ENCODE data around the gene EXOC3L2. TPM values are rescaled to one million over a fixed set of nuclear protein-coding genes. Genes with fewer than 3 reads are reported as not detected.

The EXOC3L2 gene
- polyA plus RNA-seq, 1 experiment, result 0.04 TPM

DNA sequence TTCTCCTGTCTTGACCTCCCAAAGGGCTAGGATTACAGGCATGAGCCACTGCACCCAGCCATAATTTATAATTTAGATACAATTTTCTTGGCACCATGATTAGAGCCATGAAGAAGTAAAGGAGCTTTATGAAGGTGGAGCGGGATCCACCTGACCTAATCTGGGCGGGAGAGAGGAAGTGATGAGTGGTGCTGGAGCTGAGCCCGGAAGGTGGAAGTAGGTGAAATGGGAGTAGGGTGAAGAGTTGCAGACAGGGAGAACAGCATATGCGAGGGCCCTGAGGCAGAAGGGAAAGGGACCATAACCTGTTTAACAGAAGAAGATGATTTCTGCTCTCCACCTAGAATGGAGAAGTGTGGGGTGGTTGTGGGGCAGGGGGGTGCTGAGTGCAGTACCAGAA lies 62.4 kb downstream of the EXOC3L2 start:
- H3K4me3 ChIP-seq (ENCODE audit: low read depth, low read length), result no peak overlapping the region
- POLR2A ChIA-PET, result no interaction called here
- TF ChIP-seq, protein P1, sequence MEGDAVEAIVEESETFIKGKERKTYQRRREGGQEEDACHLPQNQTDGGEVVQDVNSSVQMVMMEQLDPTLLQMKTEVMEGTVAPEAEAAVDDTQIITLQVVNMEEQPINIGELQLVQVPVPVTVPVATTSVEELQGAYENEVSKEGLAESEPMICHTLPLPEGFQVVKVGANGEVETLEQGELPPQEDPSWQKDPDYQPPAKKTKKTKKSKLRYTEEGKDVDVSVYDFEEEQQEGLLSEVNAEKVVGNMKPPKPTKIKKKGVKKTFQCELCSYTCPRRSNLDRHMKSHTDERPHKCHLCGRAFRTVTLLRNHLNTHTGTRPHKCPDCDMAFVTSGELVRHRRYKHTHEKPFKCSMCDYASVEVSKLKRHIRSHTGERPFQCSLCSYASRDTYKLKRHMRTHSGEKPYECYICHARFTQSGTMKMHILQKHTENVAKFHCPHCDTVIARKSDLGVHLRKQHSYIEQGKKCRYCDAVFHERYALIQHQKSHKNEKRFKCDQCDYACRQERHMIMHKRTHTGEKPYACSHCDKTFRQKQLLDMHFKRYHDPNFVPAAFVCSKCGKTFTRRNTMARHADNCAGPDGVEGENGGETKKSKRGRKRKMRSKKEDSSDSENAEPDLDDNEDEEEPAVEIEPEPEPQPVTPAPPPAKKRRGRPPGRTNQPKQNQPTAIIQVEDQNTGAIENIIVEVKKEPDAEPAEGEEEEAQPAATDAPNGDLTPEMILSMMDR (IDR thresholded peaks at IDR 0.05; ENCODE audit: insufficient read depth, low read depth, low read length), result no peak
- CTCF ChIA-PET, result interaction anchor here (0.8 kb wide), 2 partner anchors 14 to 65 kb away, joined by 3 read pairs; no protein-coding TSS in a partner anchor
- DNase-seq (ENCODE audit: low read depth), result no peak
- peaks cover 3% of the 10 kb centered on the region; the same call in 1 of the 2 replicates for H3K36me3 ChIP-seq (ENCODE audit: control insufficient read depth, insufficient read depth, low read length)
- no peaks in the 10 kb centered on the region for H3K27me3 ChIP-seq (ENCODE audit: control insufficient read depth, insufficient read depth, low read length)

DNA sequence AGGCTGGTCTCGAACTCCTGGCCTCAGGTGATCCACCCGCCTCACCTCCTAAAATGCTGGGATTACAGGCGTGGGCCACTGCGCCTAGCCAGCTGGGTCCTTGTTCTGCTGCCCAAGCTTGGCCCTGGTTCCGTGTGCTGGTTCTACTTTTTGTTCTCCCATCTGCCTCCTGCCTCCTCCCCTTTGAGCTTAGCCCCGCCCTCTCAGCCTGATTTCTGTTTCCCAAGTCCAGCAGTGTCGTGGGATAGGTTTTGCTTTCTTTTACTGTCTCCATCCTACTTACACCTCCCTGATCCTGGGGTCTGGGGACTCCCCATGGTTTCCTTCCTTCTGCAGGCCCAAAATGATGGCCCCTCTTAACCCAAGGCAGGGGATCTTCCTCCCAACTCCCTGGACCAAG lies 64.3 kb downstream of the EXOC3L2 start:
- TF ChIP-seq, protein P1 (IDR thresholded peaks at IDR 0.05; ENCODE audit: insufficient read depth, low read depth, low read length), result no peak
- H3K36me3 ChIP-seq (ENCODE audit: control insufficient read depth, insufficient read depth, low read length), result peaks cover 3% of the 10 kb centered on the region; the same call in 1 of the 2 replicates
- DNase-seq (ENCODE audit: low read depth), result no peak
- ChIA-PET CTCF (no interaction called here), POLR2A (no interaction called here)
- no peak overlapping the region for H3K4me3 ChIP-seq (ENCODE audit: low read depth, low read length)
- H3K27me3 ChIP-seq (ENCODE audit: control insufficient read depth, insufficient read depth, low read length), result no peaks in the 10 kb centered on the region

DNA sequence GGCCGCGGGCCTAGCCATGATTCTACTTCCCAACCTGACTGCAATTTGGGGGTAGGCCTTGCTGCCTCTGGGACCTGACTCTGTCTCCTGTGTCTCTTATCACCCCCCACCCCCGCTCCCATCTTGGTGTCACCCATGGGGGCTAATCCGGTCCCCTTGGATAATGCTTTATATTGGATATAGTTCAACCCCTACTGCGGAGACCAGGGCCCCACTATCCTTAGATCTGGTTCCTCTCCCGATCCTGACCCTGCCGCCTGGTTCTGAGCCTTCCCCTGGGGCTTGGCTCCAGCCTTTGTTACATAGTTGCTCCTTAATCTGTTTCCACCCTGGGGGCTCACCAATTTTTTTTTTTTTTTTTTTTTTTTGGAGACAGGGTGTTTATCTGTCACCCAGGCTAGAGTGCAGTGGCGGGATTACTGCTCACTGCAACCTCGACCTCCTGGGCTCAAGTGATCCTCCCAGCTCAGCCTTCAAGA lies 65.3 kb downstream of the EXOC3L2 start:
- CTCF ChIA-PET, result interaction anchor here (1.0 to 1.2 kb wide), 2 partner anchors 7 to 82 kb away, joined by 3 read pairs; no protein-coding TSS in a partner anchor
- DNase-seq (ENCODE audit: low read depth), result no peak
- Histone ChIP-seq H3K4me3 (ENCODE audit: low read depth, low read length) (peak overlapping the region; percentile 78), H3K36me3 (ENCODE audit: control insufficient read depth, insufficient read depth, low read length) (peaks cover 3% of the 10 kb centered on the region; the same call in 1 of the 2 replicates), H3K27me3 (ENCODE audit: control insufficient read depth, insufficient read depth, low read length) (no peaks in the 10 kb centered on the region)
- POLR2A ChIA-PET, result no interaction called here
- TF ChIP-seq, protein P1 (IDR thresholded peaks at IDR 0.05; ENCODE audit: insufficient read depth, low read depth, low read length), result no peak

DNA sequence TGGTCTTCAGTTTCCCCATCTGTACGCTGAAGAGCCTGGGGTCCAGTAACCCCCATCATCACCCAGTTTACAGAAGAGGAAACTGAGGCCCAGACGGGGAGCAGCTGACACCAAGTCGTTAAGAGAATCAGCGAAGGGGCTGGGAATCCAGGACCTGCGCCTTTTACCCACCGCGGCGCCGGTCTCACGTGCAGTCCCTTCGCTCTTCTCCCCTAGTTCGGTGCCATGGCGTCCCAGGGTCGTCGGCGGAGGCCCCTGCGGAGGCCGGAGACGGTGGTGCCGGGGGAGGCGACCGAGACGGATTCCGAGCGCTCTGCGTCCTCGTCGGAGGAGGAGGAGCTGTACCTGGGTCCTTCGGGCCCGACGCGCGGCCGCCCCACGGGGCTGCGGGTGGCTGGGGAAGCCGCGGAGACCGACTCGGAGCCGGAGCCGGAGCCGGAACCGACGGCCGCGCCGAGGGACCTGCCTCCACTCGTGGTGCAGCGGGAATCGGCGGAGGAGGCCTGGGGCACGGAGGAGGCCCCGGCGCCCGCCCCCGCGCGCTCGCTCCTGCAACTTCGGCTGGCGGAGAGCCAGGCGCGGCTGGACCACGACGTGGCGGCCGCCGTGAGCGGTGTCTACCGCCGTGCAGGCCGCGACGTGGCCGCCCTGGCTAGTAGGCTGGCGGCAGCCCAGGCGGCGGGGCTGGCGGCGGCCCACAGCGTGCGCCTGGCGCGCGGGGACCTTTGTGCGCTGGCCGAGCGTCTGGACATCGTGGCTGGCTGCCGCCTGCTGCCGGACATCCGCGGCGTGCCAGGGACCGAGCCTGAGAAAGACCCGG lies 65.9 kb downstream of the EXOC3L2 start:
- H3K36me3 ChIP-seq (ENCODE audit: control insufficient read depth, insufficient read depth, low read length), result peaks cover 3% of the 10 kb centered on the region; the same call in 1 of the 2 replicates
- ChIA-PET CTCF (interaction anchor here (0.9 to 1.9 kb wide), 7 partner anchors 8 to 159 kb away, joined by 3 to 6 read pairs (median 3); partner anchors contain the start of gene NKPD1), POLR2A (no interaction called here)
- TF ChIP-seq, protein P1 (IDR thresholded peaks at IDR 0.05; ENCODE audit: insufficient read depth, low read depth, low read length), result no peak
- H3K4me3 ChIP-seq (ENCODE audit: low read depth, low read length), result peak overlapping the region; percentile 78
- DNase-seq (ENCODE audit: low read depth), result no peak
- H3K27me3 ChIP-seq (ENCODE audit: control insufficient read depth, insufficient read depth, low read length), result no peaks in the 10 kb centered on the region
